NB4 (cell line): ENCODE data around the gene PDXP.

Source experiments
- DNase-seq: peaks from one replicate; pipeline ENCODE4 v3.0.0; 2010; ENCODE audit warnings: low read depth
- H3K4me3 ChIP-seq: one replicate; pipeline ENCODE4 v1.5.1; 2011; ENCODE audit warnings: mild to moderate bottlenecking, low read depth, low read length, moderate library complexity
- CTCF ChIP-seq: IDR thresholded peaks from one replicate; pipeline ENCODE4 v1.5.1; 2012; ENCODE audit warnings: low read depth, low read length
- MAX ChIP-seq: IDR thresholded peaks from 2 replicates; pipeline ENCODE4 v1.6.1; 2011; ENCODE audit warnings: low read depth, low read length
- MYC ChIP-seq: IDR thresholded peaks from 2 replicates; pipeline ENCODE4 v1.6.1; 2011; ENCODE audit warnings: low read depth, low read length
- POLR2A ChIP-seq: IDR thresholded peaks from 2 replicates; pipeline ENCODE4 v1.6.1; 2011; ENCODE audit warnings: mild to moderate bottlenecking; ENCODE audit not compliant: insufficient read length; ENCODE audit errors: extremely low read depth

Gene PDXP

GRCh38 chr22:37657590-37658132 lies 862 bp upstream of the PDXP start:
- peak overlapping the region; percentile 83 for H3K4me3 ChIP-seq
- peak; percentile 57 for DNase-seq
- TF ChIP-seq CTCF, result no peak
- peak; percentile 32 for TF ChIP-seq POLR2A

- H3K4me3 ChIP-seq, result peak overlapping the region; percentile 73
- peak; percentile 58 for DNase-seq
- no peak for TF ChIP-seq MYC
- no peak for TF ChIP-seq POLR2A
- TF ChIP-seq CTCF, result no peak
- TF ChIP-seq MAX, result 0 out of 2 replicates have a peak, but pooled peaks have one; percentile 14
Measured at GRCh38 chr22:37659066-37659896, 758 bp downstream of the PDXP start.

GRCh38 chr22:37659897-37660708 lies 1.6 kb downstream of the PDXP start:
- peak overlapping the region; percentile 73 for H3K4me3 ChIP-seq
- TF ChIP-seq MYC (no peak), MAX (no peak), POLR2A (no peak), CTCF (no peak)
- DNase-seq, result peak; percentile 25

- no peak for DNase-seq
- no peak for TF ChIP-seq MYC
- no peak for TF ChIP-seq MAX
- no peak for TF ChIP-seq POLR2A
- TF ChIP-seq CTCF, result no peak
- peak overlapping the region; percentile 73 for H3K4me3 ChIP-seq
Measured at GRCh38 chr22:37660709-37661045, 2.2 kb downstream of the PDXP start.

GRCh38 chr22:37661160-37661924 lies 2.8 kb downstream of the PDXP start:
- peak; percentile 47 for DNase-seq
- H3K4me3 ChIP-seq, result peak overlapping the region; percentile 73
- TF ChIP-seq POLR2A (no peak), MAX (no peak), CTCF (peak; percentile 30), MYC (no peak)
